Stimulated activated CD4-positive, alpha-beta T cell treated with anti-CD3 and anti-CD28 coated beads, Interleukin-1b, Interleukin-23, amount 100 ng/mL, for 48 hours (primary cell): ENCODE measurements around the gene ZDHHC7.
A peak's percentile ranks its signal among the peaks of the same experiment; 100 is the strongest.
"Not testable (repeated sequence)": the region's sequence is repeated elsewhere in the genome, so short reads cannot be mapped to it uniquely, and the experiment has no call there.

Experiments used
- DNase-seq: peaks from one replicate; pipeline ENCODE4 v3.0.0-alpha.2; 2020

Gene ZDHHC7

DNA sequence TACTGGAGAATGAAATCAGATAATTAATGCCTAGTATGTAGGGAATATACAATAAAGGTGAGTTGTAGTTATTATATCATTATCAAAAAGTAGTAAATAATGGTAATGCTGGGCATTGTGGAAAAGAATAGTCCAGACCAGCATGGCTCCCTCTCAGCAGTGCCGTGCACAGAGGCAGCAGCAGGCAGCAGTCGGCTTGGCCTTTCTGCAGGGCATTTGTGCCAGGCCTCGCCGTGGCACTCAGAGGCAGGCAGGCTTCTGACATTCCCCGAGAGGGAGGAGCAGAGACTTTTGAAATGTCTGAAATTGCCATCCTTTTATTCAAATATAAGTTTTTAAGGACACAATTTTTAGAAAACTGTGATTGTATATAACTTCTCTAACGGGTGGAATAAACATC is 31.3 kb upstream of the ZDHHC7 start:
- no peak for DNase-seq

DNA sequence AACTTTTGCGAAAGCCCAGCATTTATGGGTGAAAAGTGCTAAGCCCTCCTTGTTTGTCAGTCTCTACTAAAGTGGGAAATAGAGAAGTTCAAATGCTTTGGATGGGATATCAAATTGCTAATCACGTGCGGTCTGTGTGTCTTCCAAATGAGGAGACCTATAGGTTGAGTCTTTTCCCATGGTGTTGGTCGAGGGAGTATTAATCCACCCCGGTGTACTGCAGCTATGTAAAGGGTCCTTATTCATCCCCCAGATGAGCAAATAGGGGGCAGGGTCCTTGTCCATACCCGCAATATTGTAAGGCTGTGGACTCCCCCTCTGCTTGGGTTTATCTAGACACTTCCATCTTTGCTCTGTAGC is 30.8 kb upstream of the ZDHHC7 start:
- DNase-seq: no peak

- no peak for DNase-seq
These were observed 30.2 kb upstream of the ZDHHC7 start for GRCh38 chr16:85041219-85042166.

DNA sequence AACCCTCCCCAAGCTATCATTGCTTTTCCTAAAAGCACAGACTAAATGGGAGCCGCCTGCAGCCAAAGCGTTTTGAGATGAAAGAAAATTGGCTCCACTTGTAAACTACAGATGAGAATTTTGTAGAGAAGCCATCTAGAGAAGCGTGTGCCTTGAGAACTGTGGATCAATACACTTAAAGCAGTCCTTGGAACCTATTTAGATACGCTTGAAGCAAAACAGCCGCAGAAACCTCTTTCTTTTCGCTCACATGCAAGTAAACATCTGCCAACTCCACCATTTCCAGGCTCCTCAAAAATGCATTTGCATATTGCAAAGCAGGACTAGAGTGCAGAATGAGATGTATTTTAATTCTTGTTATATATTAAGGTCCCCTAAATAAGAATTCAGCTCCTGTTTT is 29.4 kb upstream of the ZDHHC7 start:
- no peak for DNase-seq

GRCh38 chr16:85037721-85038120 is 26.4 kb upstream of the ZDHHC7 start:
- no peak for DNase-seq

GRCh38 chr16:85037050-85037410 is 25.7 kb upstream of the ZDHHC7 start:
- no peak for DNase-seq

- DNase-seq: no peak
These were observed 25.1 kb upstream of the ZDHHC7 start for GRCh38 chr16:85036236-85037049.

GRCh38 chr16:85034591-85035433 is 23.5 kb upstream of the ZDHHC7 start:
- no peak for DNase-seq

- DNase-seq: no peak
These were observed 21.8 kb upstream of the ZDHHC7 start for GRCh38 chr16:85033171-85033570.

DNA sequence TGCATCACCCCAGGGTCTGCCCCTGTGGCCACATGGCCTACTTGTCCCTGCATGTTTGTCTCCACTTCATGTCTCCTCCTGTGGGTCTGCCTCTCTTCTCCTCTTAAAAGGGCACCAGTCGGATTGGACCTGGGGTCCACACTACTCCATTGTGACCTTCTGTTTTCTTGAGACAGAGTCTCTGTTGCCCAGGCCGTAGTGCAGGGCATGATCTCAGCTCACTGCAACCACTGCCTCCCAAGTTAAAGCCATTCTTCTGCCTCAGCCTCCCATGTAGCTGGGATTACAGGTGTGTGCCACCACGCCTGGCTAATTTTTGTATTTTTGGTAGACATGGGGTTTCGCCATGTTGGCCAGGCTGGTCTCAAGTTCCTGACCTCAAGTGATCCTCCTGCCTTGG is 20.9 kb upstream of the ZDHHC7 start:
- not testable (repeated sequence) for DNase-seq

DNA sequence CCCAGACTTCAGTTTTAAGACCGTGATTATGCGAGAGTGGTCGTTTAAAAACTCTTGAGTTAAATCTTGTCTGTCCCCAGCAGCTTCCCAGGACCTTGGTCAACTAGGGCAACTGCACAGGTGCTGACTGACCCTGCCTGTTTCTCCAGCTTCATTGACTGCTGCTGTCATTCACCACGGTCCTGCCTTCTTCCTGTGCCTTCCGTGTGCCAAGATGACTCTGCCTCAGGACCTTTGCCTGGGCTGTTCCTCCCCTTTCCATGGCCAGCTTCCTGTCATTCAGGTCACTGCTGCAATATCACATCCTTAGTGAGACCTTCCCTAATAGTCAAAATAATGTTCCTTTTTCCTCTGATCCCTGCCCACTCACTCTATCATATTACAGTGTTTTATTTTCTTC is 20.1 kb upstream of the ZDHHC7 start:
- DNase-seq: no peak

- DNase-seq: no peak
These were observed 18.7 kb upstream of the ZDHHC7 start for GRCh38 chr16:85029981-85030401.

DNA sequence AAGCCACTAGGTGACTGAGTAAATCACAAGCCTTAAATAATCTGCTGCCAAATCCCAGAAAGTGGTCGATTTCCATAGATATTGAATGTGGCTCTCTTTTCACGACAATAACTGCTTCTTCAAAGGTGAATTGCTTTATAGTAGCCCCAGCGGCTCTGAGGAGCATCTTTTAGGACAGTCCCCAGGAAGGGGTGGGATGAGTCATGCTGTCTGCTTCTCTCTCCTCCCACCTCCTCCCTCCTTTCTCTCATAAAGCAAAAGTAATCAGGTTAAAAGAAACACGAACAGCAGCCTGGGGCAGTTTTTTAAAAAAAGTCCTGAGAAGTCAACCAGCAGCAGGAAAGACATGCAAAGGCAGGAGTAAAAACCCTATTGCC is 18.1 kb upstream of the ZDHHC7 start:
- DNase-seq: peak; percentile 62

DNA sequence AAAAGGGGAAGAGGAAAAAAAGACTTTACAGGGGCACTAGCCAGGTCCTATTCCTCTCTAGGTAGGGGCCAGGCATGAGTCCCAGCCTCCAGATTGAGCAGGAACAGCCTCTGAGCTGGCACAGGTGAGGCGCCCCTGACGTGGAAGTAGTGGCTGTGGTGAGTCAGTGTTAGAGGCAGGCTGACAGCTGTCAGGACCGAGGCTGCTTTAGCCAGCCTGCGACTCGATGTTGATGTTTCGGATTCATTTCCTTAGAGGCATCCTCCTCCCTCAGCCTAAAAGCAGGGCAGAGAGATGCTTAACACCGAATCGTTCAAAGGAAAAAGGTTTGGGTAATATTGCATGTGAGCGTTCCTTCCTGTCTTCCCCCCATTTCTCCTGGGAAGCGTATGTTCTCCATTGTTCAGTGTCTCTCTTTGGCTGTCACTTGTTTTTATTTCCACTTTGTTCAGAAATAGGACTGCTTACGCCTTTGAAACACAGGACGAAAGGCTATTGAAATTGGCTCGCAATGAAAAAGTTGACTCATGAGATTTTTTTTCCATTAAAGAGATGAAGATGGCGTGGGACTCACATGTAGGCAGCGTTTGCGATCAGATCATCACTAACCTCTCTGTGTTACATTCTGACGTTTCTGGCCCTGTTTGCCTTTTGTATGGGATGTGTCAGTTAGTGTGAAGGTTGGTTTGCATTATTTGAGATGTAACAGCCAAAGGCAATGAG is 17.5 kb upstream of the ZDHHC7 start:
- peak; percentile 85 for DNase-seq

DNA sequence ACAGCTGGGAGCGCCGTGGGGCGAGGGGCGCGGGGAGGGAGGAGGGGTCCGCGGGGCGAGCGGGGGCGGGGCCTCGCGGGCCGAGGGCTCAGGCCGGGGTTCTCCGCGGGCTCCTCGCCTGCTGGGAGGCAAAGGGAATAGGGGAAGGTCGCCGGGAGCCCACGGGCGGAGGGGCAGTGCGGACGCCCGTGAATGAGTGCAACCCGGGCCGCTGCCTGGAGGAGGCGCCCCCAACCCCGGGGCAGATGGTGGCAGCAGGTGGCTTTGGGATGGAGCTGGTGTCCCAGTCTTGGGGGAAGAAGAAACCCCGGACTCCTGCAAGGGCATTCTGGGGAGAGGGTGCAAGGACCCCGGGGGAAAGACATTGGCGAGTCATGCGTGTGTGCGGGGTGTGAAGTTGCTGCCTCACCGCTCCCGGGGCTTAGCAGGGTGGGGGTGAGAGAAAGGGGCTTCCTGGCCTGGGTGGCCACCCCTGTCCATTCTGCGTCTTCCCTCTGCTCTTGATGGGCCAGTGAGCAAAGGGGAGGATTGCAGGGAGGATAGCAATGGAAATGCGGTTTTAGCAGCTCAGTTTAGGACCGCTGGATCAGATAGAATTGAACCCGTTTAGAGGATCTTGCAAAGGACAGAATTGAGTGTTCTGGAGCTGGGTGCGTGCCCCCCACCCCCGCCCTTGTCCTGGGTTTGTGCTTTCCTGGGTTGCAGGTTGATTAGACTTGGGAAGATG is 16.8 kb upstream of the ZDHHC7 start:
- DNase-seq: peak; percentile 16

DNA sequence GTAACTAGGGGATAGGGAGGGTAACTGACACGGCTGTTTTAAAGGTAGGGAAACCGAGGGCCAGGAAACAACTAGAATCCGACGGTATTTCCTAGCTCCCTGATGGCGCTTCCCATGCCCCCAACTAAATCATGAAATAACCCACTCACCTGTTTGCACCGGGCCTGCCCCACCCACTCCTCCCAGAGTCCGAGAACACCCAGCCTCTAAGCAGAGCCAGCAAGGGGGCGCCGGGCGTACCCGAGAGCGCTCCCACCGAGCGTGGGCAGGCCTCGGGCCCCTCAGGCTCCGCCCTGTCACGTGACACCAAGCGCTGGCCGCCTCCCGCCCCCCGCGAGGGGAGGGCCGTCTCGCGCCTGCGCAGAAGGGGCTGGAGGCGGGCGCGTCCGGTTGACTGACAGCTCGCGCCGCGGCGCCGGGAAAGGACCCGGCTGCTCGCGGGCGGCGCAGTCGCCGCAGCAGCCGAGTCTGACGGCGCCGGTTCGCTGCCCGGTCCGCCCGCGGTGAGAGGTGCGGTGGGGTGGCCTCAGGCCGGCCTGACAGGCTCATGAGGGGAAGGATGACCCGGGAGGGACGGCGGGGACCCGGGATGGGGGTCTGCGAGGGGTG is 16.1 kb upstream of the ZDHHC7 start, which contains the start of gene KIAA0513:
Gene KIAA0513, plus strand, starts transcription at position 447 of the 609 bp plus-strand sequence. CDS start 39,277 bp downstream, outside the sequence.
- peak; percentile 95 for DNase-seq

- DNase-seq: no peak
These were observed 15.4 kb upstream of the ZDHHC7 start for GRCh38 chr16:85026703-85027102.

DNA sequence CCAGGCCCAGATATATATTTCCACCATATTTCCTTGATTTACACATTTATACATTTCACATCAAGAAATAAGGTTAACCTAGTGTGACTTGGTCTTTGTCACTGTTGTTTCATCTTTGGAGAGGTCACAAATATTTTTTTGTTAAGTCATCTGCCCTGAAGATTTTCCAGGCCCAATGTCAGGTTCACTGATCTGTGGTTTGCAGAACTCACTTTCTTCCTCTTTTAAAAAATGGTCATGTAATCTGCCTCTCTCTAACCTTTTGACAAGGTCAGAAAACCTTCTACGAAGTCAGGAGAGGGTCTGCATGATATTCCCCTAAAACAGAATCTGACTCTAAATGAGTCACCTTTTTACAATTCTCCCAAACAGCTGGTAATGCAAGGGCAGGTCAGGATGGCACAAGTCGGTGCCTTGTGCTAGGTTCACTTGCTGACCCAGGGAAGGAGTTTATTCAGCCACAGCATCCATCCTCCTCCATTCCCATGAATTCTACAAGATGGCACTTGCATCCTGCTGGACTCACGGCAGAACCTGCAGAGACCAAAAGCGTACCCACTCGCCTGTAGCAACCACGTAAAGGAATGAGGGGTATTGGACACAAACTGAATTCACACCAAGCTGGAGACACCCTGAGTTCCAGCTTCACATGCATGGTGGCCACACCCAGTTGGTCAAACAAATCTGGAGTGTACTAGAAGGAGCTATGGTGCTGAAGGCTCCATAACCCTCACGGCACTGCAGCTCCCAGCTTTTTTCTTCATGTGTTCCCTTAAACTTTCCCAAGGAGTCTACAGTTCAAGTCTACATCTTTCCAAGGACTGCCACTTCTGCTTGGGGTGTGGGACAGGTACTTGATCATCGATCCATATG is 14.7 kb upstream of the ZDHHC7 start:
- DNase-seq: no peak

DNA sequence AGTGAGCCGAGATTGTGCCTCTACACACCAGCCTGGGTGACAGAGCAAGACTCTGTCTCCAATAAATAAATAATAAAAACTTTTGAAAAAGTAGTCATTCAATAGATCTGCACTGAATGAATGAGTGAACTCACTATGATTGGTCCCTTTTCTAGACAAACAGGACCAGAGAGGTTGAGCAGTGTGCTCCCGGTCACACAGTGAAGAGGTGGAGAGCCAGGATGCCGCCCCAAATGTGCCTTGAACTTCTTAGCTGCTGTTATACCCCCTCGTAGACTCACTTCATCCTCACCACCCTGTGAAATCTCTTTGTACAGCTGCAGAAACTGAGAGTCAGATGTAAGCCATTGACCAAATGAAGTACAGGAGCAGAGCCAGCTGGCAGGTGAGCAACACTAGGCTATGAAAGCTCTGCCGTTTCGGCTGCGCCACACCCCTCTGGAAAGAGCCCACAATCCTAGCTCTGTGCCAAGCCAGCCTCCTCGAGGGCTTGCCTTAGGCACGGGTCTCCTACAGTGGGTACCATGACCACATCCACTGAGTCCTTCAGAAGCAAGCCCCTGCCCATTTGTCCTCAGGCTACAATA is 8.4 kb upstream of the ZDHHC7 start:
- DNase-seq: no peak
